Subcutaneous adipose tissue (tissue), 4 donors: ENCODE measurements around the gene UBE2C. TPM values are rescaled to one million over a fixed set of nuclear protein-coding genes. Genes with fewer than 3 reads are reported as not detected.

Experiments used
- CTCF ChIP-seq: fragments of 450-650 bp; IDR thresholded peaks from one replicate; pipeline ENCODE4 v1.5.1; 2016; ENCODE audit warnings: low read depth, mild to moderate bottlenecking, control low read depth, antibody characterized with exemption, moderate library complexity
- total RNA-seq, 4 donors: library from RNA; depleted of rRNA; stranded (reverse); fragments of >200 nt; gene quantifications; one replicate each; pipeline ENCODE4 v1.1.0, GENCODE V29; 2016

UBE2C gene
- total RNA-seq, 4 donors from 2014 or later, result 1.3 to 3.1 (median 1.8) TPM; not detected in 1

GRCh38 chr20:45832619-45833018 lies 20.2 kb downstream of the UBE2C start:
- no peak for TF ChIP-seq CTCF

GRCh38 chr20:45833030-45833882 lies 20.8 kb downstream of the UBE2C start, which contains the start of gene SNX21:
TSS of gene SNX21 (plus strand) at chr20:45833799. CDS start at chr20:45833920, 121 bp downstream.
- no peak for TF ChIP-seq CTCF

GRCh38 chr20:45833883-45834796 lies 21.7 kb downstream of the UBE2C start:
- no peak for TF ChIP-seq CTCF

GRCh38 chr20:45834797-45835161 lies 22.3 kb downstream of the UBE2C start:
- TF ChIP-seq CTCF, result no peak

GRCh38 chr20:45835329-45835765 lies 22.9 kb downstream of the UBE2C start:
- TF ChIP-seq CTCF, result no peak

- TF ChIP-seq CTCF, result no peak
These were observed 23.4 kb downstream of the UBE2C start for GRCh38 chr20:45835825-45836224.

GRCh38 chr20:45836841-45837240 lies 24.4 kb downstream of the UBE2C start:
- TF ChIP-seq CTCF, result no peak
